ENCODE data around the gene RAB5IF.
A peak's percentile ranks its signal among the peaks of the same experiment; 100 is the strongest.
"Not testable (repeated sequence)": the region's sequence is repeated elsewhere in the genome, so short reads cannot be mapped to it uniquely, and the experiment has no call there.

RAB5IF gene

GRCh38 chr20:36631646-36632045 lies 26.1 kb downstream of the RAB5IF start:
- DNase-seq = no peak

- DNase-seq = no peak
Measured at GRCh38 chr20:36632147-36632486, 26.5 kb downstream of the RAB5IF start.

GRCh38 chr20:36632487-36633284 lies 27.1 kb downstream of the RAB5IF start:
- no peak for DNase-seq

GRCh38 chr20:36633285-36633772 lies 27.8 kb downstream of the RAB5IF start:
- no peak for DNase-seq

GRCh38 chr20:36634342-36634741 lies 28.8 kb downstream of the RAB5IF start:
- DNase-seq = no peak

- DNase-seq = not testable (repeated sequence)
Measured at GRCh38 chr20:36638876-36639400, 33.4 kb downstream of the RAB5IF start.

GRCh38 chr20:36641506-36641843 lies 35.9 kb downstream of the RAB5IF start:
- no peak for DNase-seq

- no peak for DNase-seq
Measured at GRCh38 chr20:36642136-36642535, 36.6 kb downstream of the RAB5IF start.

GRCh38 chr20:36644032-36644705 lies 38.6 kb downstream of the RAB5IF start:
- DNase-seq = peak; percentile 76

GRCh38 chr20:36644706-36645095 lies 39.1 kb downstream of the RAB5IF start:
- DNase-seq = peak; percentile 62

GRCh38 chr20:36645353-36645752 lies 39.8 kb downstream of the RAB5IF start:
- no peak for DNase-seq

GRCh38 chr20:36645998-36646397 lies 40.4 kb downstream of the RAB5IF start, which contains the start of gene SLA2:
SLA2 (minus strand) TSS chr20:36646196; CDS start chr20:36641335, 4,861 bp downstream.
- peak; percentile 76 for DNase-seq

GRCh38 chr20:36646678-36647077 lies 41.1 kb downstream of the RAB5IF start:
- no peak for DNase-seq

- no peak for DNase-seq
Measured at GRCh38 chr20:36647196-36648121, 41.9 kb downstream of the RAB5IF start.

- DNase-seq = no peak
Measured at GRCh38 chr20:36653456-36653855, 47.9 kb downstream of the RAB5IF start.

GRCh38 chr20:36654506-36654905 lies 48.9 kb downstream of the RAB5IF start:
- DNase-seq = no peak

- no peak for DNase-seq
Measured at GRCh38 chr20:36655004-36655403, 49.4 kb downstream of the RAB5IF start.

GRCh38 chr20:36656733-36657132 lies 51.2 kb downstream of the RAB5IF start:
- no peak for DNase-seq

- no peak for DNase-seq
Measured at GRCh38 chr20:36658300-36658699, 52.7 kb downstream of the RAB5IF start.
